ENCODE measurements around the gene ACAP1.
A peak's percentile ranks its signal among the peaks of the same experiment; 100 is the strongest.

ACAP1 gene

GRCh38 chr17:7336240-7337175 is at the start of gene ACAP1:
Gene ACAP1 (plus strand): TSS chr17:7336529. CDS start chr17:7336735, 206 bp downstream.
- TF ChIP-seq ZFX (IDR thresholded peaks at IDR 0.05) (no peak), CTCF (conservative IDR thresholded peaks at IDR 0.05) (no peak)
- no peak within 1 kb of the TSS for H3K27ac ChIP-seq

GRCh38 chr17:7289256-7290032 is 46.9 kb upstream of the ACAP1 start:
- H3K27ac ChIP-seq = no peak overlapping the region
- no peak for TF ChIP-seq CTCF (conservative IDR thresholded peaks at IDR 0.05)

- no peak overlapping the region for H3K27ac ChIP-seq
- TF ChIP-seq CTCF (conservative IDR thresholded peaks at IDR 0.05) (no peak), ZFX (IDR thresholded peaks at IDR 0.05) (no peak)
Measured at GRCh38 chr17:7290166-7290565, 46.2 kb upstream of the ACAP1 start.

- no peak for TF ChIP-seq ZFX (IDR thresholded peaks at IDR 0.05)
- H3K27ac ChIP-seq = no peak overlapping the region
Measured at GRCh38 chr17:7290685-7291084, 45.6 kb upstream of the ACAP1 start.

- no peak overlapping the region for H3K27ac ChIP-seq
- TF ChIP-seq ZFX (IDR thresholded peaks at IDR 0.05) (no peak), CTCF (conservative IDR thresholded peaks at IDR 0.05) (no peak)
Measured at GRCh38 chr17:7292194-7292593, 44.1 kb upstream of the ACAP1 start.

- peak overlapping the region; percentile 10; the same call in 1 of the 2 replicates for H3K27ac ChIP-seq
- TF ChIP-seq ZFX (IDR thresholded peaks at IDR 0.05) = no peak
- no peak for TF ChIP-seq CTCF (conservative IDR thresholded peaks at IDR 0.05)
Measured at GRCh38 chr17:7292729-7293128, 43.6 kb upstream of the ACAP1 start.

- peak overlapping the region; percentile 10; the same call in 1 of the 2 replicates for H3K27ac ChIP-seq
Measured at GRCh38 chr17:7293159-7293558, 43.2 kb upstream of the ACAP1 start.

More at GRCh38 chr17:7293159-7293558, 43.2 kb upstream of the ACAP1 start:
- TF ChIP-seq ZFX (IDR thresholded peaks at IDR 0.05) (no peak), CTCF (conservative IDR thresholded peaks at IDR 0.05) (no peak)
